Measurements from ENCODE around the gene MACROD2.

- TF ChIP-seq CTCF (IDR thresholded peaks at IDR 0.05) (no peak), POLR2A (IDR thresholded peaks at IDR 0.05) (no peak), EP300 (IDR thresholded peaks at IDR 0.05) (no peak), POLR2AphosphoS5 (IDR thresholded peaks at IDR 0.05) (no peak)
These were observed 1214.2 kb downstream of the MACROD2 start for GRCh38 chr20:15209537-15209936.
